ENCODE data around the gene TULP4.

GRCh38 chr6:158384671-158385110, 72.4 kb downstream of the TULP4 start:
- TF ChIP-seq ZFP3 (CRISPR knock-in tag; IDR thresholded peaks at IDR 0.05) (no peak), ISL1 (CRISPR knock-in tag; IDR thresholded peaks at IDR 0.05) (peak; percentile 94), RARB (CRISPR knock-in tag; IDR thresholded peaks at IDR 0.05) (no peak), OSR1 (CRISPR knock-in tag; IDR thresholded peaks at IDR 0.05) (no peak)

All from SK-N-SH treated with all-trans-retinoic acid at 6 μM for 48 hours (cell line).